Naive B cell (primary cell): ENCODE measurements around the gene MPP1. TPM values are rescaled to one million over a fixed set of nuclear protein-coding genes. Genes with fewer than 3 reads are reported as not detected.

Experiments used
- ATAC-seq, 2 donors: fragments of 150-1000 bp; cut with Tn5 transposase; 2 replicates each; pipeline ENCODE4 v1.10.0; 2021; ENCODE audit warnings: low read depth in 2 of 2, mild to moderate bottlenecking in 2 of 2, moderate library complexity in 2 of 2
- DNase-seq: peaks from one replicate; pipeline ENCODE4 v3.0.0; 2022
- H3K27ac Mint-ChIP-seq, 6 donors: one replicate each; pipeline ENCODE4 v1.8.0; 2020 to 2022; ENCODE audit warnings: mild to moderate bottlenecking in 6 of 6, mixed read lengths in 6 of 6, moderate library complexity in 5 of 6, inconsistent platforms in 2 of 6
- H3K27me3 Mint-ChIP-seq, 3 donors: one replicate each; pipeline ENCODE4 v1.8.0; 2021 to 2022; ENCODE audit warnings: mixed read lengths in 3 of 3, mild to moderate bottlenecking in 1 of 3
- H3K36me3 Mint-ChIP-seq, 2 donors: one replicate each; pipeline ENCODE4 v1.8.0; 2020 to 2022; ENCODE audit warnings: mixed read lengths in 2 of 2, inconsistent platforms in 1 of 2, mild to moderate bottlenecking in 1 of 2
- H3K4me1 Mint-ChIP-seq, 3 donors: one replicate each; pipeline ENCODE4 v1.8.0; 2020 to 2022; ENCODE audit warnings: mixed read lengths in 3 of 3, inconsistent platforms in 1 of 3, mild to moderate bottlenecking in 1 of 3, moderate library complexity in 1 of 3
- H3K4me3 Mint-ChIP-seq, 8 donors: one replicate each; pipeline ENCODE4 v1.8.0; 2020 to 2022; ENCODE audit warnings: mild to moderate bottlenecking in 8 of 8, mixed read lengths in 8 of 8, moderate library complexity in 8 of 8, inconsistent platforms in 2 of 8
- H3K9me3 Mint-ChIP-seq, 7 donors: one replicate each; pipeline ENCODE4 v1.8.0; 2020 to 2022; ENCODE audit warnings: mixed read lengths in 7 of 7, mild to moderate bottlenecking in 5 of 7, inconsistent platforms in 2 of 7, moderate library complexity in 1 of 7
- polyA plus RNA-seq, 6 donors: library from polyadenylated mRNA; unstranded; fragments of 300-500 nt; fragmentation: Illumina TruSeq; gene quantifications; one replicate each; pipeline ENCODE4 v1.2.3, GENCODE V29; 2021; ENCODE audit warnings: low read depth in 6 of 6

Gene MPP1
- polyA plus RNA-seq, 6 donors from 2014 or later: 4.6 to 15.6 (median 11.2) TPM

DNA sequence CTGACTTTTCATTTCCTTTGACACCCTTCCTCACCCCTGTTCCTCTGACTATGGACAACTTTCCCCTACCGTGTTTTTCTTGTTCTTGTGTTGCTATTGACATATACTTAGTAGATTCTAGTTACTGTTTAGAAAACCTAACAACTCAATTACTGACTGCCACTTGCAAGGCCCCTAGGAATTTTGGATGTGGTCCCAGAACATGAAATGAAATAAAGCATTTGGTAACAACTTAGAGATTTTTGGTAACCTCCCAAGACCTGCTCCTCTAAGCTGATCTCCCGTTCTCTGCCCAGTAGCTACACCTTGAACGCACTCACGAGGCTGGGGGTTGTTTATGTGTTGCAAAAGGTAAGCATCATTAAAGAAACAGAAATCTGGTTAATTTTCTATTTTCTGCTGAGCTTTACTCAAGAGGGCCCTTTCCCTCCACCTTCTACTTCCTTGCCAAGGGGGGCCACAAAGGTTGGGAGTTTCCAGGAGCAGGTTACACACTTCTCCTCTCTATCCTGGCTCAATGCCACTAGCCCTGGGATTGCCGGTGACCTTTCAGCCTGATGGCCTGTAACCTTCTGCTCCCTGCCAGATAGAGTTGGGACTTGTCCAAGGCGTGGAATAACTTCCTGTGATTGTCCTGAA is 74.9 kb downstream of the MPP1 start:
- Mint-ChIP-seq H3K4me1 (peaks cover 35 to 61% (median 60%) of the 10 kb centered on the region in 3 donors), H3K36me3 (no peaks in the 10 kb centered on the region), H3K9me3 (no peaks in the 10 kb centered on the region), H3K27me3 (peaks cover 0 to 1% (median 0%) of the 10 kb centered on the region in 3 donors), H3K27ac (peak overlapping the region in 3 of 6 donors; percentile 54 to 71 (median 71)), H3K4me3 (no peak overlapping the region)
- DNase-seq (no peak), ATAC-seq (no peak)

- no peaks in the 10 kb centered on the region for H3K27me3 Mint-ChIP-seq
- H3K36me3 Mint-ChIP-seq: no peaks in the 10 kb centered on the region
- ATAC-seq (no peak), DNase-seq (no peak)
- no peaks in the 10 kb centered on the region for H3K9me3 Mint-ChIP-seq
- H3K27ac Mint-ChIP-seq: peak overlapping the region in 2 of 6 donors; percentile 10 to 81
- H3K4me1 Mint-ChIP-seq: peaks cover 35 to 64% (median 56%) of the 10 kb centered on the region in 3 donors
- H3K4me3 Mint-ChIP-seq: no peak overlapping the region
Measured at GRCh38 chrX:154729439-154729838, 75.8 kb downstream of the MPP1 start.

Other genes with a start within 250 kb of the MPP1 start
- not detected for gene CTAG1A, start 220.4 kb downstream of the MPP1 start, polyA plus RNA-seq
- gene CTAG1B, start 186.2 kb downstream of the MPP1 start, polyA plus RNA-seq: not detected
- gene CTAG2, start 151.9 kb downstream of the MPP1 start, polyA plus RNA-seq: not detected
- gene GAB3, start 54.4 kb downstream of the MPP1 start, polyA plus RNA-seq: 1 to 10 TPM; 2.4 to 4.3 (median 3.6) TPM
- gene DKC1, start 42.6 kb downstream of the MPP1 start, polyA plus RNA-seq: 10 to 100 TPM; 28.3 to 44.6 (median 42.6) TPM
- not detected for gene SMIM9, start 29.2 kb upstream of the MPP1 start, polyA plus RNA-seq
- gene F8A1, start 80.9 kb upstream of the MPP1 start, polyA plus RNA-seq: 10 to 100 TPM; 12.7 to 61.5 (median 41.4) TPM
- gene F8, start 217.2 kb upstream of the MPP1 start, polyA plus RNA-seq: 1 to 10 TPM in 4 of 6 donors, under 1 TPM in 1, not detected in 1; 0.24 to 2.3 (median 1.4) TPM
- 100 to 1,000 TPM; 153 to 203 (median 175) TPM for gene FUNDC2, start 221.4 kb upstream of the MPP1 start, polyA plus RNA-seq